HUES48 (cell line): Measurements from ENCODE around the gene ADGRD2.

Experiments used
- H3K27ac ChIP-seq: one replicate; pipeline ENCODE4 v1.7.0; 2013; ENCODE audit warnings: low read depth, low read length, inconsistent platforms
- H3K27me3 ChIP-seq: 2 replicates; pipeline ENCODE4 v1.6.1; 2013; ENCODE audit warnings: mild to moderate bottlenecking, low read length; ENCODE audit not compliant: control insufficient read depth, insufficient read depth
- H3K36me3 ChIP-seq: 2 replicates; pipeline ENCODE4 v1.6.1; 2013; ENCODE audit warnings: low read length; ENCODE audit not compliant: control insufficient read depth, insufficient read depth
- H3K4me1 ChIP-seq: 2 replicates; pipeline ENCODE4 v1.6.1; 2013; ENCODE audit warnings: mild to moderate bottlenecking, low read length; ENCODE audit not compliant: control insufficient read depth, insufficient read depth
- H3K4me3 ChIP-seq: 2 replicates; pipeline ENCODE4 v1.5.1; 2013; ENCODE audit warnings: mild to moderate bottlenecking, low read depth, low read length
- H3K9ac ChIP-seq: 2 replicates; pipeline ENCODE4 v1.6.1; 2013; ENCODE audit warnings: mild to moderate bottlenecking, low read depth, low read length, moderate library complexity
- H3K9me3 ChIP-seq: 2 replicates; pipeline ENCODE4 v1.6.1; 2013; ENCODE audit warnings: low read length; ENCODE audit not compliant: control insufficient read depth, insufficient read depth

ADGRD2 gene

DNA sequence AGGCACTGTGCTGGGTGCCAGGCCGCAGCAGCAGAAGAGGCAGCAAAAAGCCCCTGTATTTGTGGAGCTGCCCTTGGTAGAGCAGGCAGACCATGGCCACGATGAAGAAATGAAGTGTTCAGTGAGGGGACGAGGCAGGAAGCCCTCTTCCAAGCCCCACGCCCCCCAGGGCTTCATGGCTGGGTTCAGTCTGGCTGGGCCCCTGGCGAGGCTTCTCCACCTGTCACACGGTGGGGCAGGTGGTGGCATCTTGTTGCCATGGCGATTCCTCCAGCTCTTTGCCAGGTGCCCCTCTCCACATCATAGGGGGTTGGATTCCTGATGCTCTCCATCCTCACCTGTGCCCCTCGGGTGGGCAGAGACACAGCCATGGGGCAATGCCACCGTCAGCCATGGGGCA lies 21.5 kb downstream of the ADGRD2 start:
- Histone ChIP-seq H3K27me3 (peaks cover 11% of the 10 kb centered on the region; the same call in 1 of the 2 replicates), H3K9me3 (no peaks in the 10 kb centered on the region), H3K4me3 (no peak overlapping the region), H3K9ac (no peak overlapping the region), H3K36me3 (no peaks in the 10 kb centered on the region), H3K27ac (no peak overlapping the region), H3K4me1 (no peaks in the 10 kb centered on the region; the same call in 1 of the 2 replicates)

DNA sequence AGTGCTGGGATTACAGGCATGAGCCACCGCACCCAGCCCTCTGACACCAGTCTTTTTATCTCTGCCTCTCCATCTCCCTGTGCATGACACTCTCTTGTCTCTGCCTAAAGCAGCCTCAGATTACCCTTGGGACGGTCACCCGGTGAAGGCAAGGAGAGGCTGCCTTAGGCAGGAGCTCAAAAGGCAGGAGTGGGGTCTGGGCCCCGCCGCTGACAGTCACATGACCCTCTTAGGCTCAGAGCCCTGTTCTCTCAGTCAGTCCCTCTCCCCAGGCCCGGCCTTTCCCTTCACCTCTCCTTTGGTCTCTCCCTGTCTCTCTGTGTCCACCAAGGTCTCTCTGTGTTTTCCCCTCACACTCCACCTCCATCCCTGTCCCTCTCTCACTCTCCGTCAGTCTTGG lies 22.5 kb downstream of the ADGRD2 start:
- Histone ChIP-seq H3K27me3 (peaks cover 19% of the 10 kb centered on the region), H3K9ac (no peak overlapping the region), H3K36me3 (no peaks in the 10 kb centered on the region), H3K27ac (no peak overlapping the region), H3K4me3 (no peak overlapping the region), H3K9me3 (no peaks in the 10 kb centered on the region), H3K4me1 (peaks cover 4% of the 10 kb centered on the region; the same call in 1 of the 2 replicates)

DNA sequence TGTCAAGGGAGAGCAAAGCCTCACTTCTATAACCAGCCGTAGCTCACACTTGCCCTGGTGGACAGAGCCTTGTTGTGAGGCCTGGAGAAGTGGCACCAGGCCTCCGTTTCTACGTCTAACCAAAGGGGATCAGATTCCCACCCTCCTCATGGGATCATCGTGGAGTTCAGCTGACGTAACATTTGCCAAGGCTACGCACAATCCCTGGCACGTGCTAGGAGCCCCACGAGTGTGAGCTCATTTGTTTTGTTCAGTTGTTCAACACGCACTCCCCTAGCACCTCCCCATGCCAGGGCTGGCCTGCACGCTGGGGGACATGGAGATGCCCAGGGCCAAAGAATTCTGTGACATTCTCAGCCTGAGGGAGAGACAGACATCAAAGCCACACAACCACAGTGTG lies 23.1 kb downstream of the ADGRD2 start:
- no peak overlapping the region for H3K4me3 ChIP-seq
- peaks cover 8% of the 10 kb centered on the region; the same call in 1 of the 2 replicates for H3K4me1 ChIP-seq
- H3K9ac ChIP-seq: no peak overlapping the region
- no peak overlapping the region for H3K27ac ChIP-seq
- no peaks in the 10 kb centered on the region for H3K9me3 ChIP-seq
- no peaks in the 10 kb centered on the region for H3K36me3 ChIP-seq
- H3K27me3 ChIP-seq: peaks cover 24% of the 10 kb centered on the region

DNA sequence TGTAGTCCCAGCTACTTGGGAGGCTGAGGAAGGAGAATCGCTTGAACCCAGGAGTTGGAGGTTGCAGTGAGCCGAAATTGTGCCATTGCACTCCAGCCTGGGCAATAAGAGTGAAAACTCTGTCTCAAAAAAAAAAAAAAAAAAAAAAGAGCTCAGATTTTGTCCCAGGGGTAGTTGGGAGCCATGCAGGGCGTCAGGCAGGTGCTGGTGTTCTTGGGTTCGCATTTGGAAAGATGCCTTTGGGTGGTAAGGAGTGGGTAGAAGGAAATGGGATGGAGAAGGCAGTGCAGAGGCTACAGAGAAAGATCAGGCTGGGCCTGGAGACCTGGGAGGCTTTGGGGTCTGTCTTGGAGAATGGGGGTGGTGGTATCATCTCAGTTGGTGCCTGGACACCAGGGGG lies 23.9 kb downstream of the ADGRD2 start:
- peaks cover 10% of the 10 kb centered on the region; the same call in 1 of the 2 replicates for H3K4me1 ChIP-seq
- no peak overlapping the region for H3K27ac ChIP-seq
- H3K4me3 ChIP-seq: no peak overlapping the region
- no peaks in the 10 kb centered on the region for H3K9me3 ChIP-seq
- H3K27me3 ChIP-seq: peaks cover 33% of the 10 kb centered on the region
- no peaks in the 10 kb centered on the region for H3K36me3 ChIP-seq
- H3K9ac ChIP-seq: no peak overlapping the region

DNA sequence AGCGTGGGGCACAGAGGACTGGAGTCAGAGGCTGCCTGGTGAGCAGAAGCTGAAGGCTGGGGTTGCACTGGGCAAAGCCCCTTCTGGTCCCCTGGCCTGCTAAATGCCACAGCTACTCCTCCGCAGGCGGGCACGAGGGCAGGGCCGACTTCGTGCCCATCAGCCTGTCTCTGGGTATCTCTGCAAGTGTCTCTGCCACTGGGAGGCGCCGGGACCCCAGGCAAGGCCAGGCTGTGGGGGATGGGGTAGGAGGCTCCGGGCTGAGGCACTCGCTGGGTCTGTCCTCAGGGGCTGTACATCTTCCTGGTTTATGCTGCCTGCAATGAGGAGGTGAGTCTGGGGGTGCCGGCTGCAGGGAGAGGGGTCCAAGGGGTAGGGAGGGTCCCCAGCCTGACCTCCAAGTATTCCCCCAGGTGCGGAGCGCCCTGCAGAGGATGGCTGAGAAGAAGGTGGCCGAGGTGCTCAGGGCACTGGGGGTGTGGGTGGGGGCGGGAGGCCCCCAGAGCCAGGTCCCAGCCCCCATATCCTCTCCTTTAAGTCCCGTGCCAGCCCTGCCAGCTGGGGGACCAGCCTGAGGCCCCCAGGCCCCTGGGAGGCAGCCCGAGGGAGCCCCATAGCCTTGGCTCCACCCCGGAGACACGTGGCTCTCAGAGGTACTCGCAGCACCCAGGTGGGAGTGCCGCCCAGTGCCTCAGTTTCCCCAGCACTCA lies 25.1 kb downstream of the ADGRD2 start:
- no peaks in the 10 kb centered on the region for H3K9me3 ChIP-seq
- no peak overlapping the region for H3K9ac ChIP-seq
- H3K27me3 ChIP-seq: peaks cover 44% of the 10 kb centered on the region
- H3K4me3 ChIP-seq: no peak overlapping the region
- H3K4me1 ChIP-seq: peaks cover 10% of the 10 kb centered on the region; the same call in 1 of the 2 replicates
- no peaks in the 10 kb centered on the region for H3K36me3 ChIP-seq
- no peak overlapping the region for H3K27ac ChIP-seq

DNA sequence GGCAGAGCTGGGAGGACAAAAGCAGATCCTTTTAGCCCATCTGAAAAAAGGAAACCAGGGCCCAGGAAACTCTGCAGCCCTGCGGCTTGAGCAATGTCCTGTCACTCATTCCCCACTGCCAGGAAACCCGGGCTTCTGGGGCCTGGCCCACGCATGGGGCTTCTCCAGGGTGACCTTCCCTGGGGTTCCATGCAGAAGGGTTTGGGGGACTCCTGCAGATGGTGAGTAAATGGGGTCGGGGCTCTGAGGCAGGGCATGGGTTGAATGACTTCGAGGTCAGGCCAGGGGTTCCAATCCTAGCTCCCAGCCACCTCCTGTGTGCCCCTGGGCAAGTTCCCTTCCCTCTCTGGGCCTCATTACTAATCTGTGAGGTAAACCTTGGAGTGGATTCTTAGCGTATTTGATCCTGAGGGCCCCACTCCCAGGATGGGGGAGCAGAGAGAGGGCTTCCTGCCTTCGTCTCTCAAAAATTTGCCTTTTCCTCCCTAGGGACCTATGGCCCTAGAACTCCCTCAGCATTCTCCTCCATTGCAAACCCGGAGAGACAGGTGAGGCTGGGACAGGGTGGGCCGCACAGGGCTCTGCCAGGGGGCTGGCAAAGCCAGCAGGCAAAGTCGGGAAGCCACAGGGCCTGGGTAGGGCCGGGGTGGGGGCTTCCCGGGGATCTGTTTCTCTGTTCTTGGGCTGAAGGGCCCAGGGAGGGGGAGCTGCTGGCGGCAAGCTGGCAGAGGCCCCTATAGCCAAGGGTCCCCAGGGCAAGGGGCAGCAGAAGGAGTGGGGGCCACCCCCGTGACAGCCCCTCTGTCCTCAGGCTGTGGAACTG lies 25.8 kb downstream of the ADGRD2 start:
- Histone ChIP-seq H3K27me3 (peaks cover 46% of the 10 kb centered on the region), H3K9ac (no peak overlapping the region), H3K27ac (no peak overlapping the region), H3K36me3 (no peaks in the 10 kb centered on the region), H3K4me1 (peaks cover 10% of the 10 kb centered on the region; the same call in 1 of the 2 replicates), H3K9me3 (no peaks in the 10 kb centered on the region), H3K4me3 (no peak overlapping the region)

DNA sequence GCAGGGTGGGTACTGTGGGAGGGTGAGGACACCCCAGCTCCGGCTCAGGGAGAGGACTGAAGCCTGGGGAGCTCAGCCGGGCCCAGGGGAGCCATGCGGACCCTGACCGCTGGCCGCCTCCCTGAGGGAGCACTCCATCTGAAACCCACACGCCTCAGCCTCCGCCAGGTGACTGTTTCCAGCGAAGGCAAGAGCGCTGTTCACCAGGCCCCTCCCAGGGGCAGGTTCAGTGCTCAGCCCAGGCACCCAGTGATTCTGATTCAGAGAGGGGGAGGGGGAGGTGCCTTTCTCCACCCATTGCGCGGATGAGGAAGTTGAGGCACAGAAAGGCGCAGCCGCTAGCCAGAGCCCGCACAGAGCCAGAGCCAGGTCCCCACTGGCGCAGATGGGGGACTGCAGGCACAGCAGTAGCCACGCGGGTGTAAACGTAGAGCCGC lies 27.0 kb downstream of the ADGRD2 start:
- Histone ChIP-seq H3K9me3 (no peaks in the 10 kb centered on the region), H3K27ac (no peak overlapping the region), H3K27me3 (peaks cover 50% of the 10 kb centered on the region), H3K36me3 (no peaks in the 10 kb centered on the region), H3K4me1 (peaks cover 19% of the 10 kb centered on the region; the same call in 1 of the 2 replicates), H3K4me3 (peak overlapping the region; percentile 51), H3K9ac (no peak overlapping the region)

DNA sequence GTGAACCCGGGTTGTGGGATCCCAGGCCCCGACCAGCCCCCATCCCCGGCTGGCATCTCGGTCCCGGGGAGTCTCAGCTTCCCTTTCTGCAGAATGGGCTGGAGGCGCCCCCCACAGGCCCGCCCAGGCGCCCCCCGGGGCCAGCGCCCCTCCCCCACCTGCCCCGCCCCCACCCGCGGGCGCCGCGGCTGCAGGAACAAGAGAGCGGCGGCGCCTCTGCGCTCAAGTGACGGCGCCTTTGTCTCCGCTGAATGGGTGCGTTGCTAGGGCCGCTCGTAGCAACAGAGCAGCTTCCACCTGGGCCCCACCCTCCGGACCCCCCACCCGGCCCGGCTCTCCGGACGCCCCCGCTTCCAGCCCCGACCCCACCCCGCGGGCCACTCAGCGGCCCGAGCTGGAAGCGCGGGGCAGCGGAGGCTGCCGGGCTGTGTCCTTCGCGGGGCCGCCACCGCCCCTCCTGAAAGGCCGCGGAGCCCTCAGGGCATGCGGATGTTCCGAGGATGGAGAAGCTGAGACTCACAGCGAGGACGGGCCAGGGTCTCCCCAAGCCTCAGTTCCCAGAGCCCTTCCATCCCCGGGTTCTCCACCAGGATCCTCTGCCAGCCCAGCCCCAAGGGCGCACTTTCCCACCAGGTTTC lies 27.5 kb downstream of the ADGRD2 start:
- H3K9ac ChIP-seq: no peak overlapping the region
- H3K27me3 ChIP-seq: peaks cover 53% of the 10 kb centered on the region
- H3K9me3 ChIP-seq: no peaks in the 10 kb centered on the region
- peak overlapping the region; percentile 57 for H3K4me3 ChIP-seq
- peaks cover 20% of the 10 kb centered on the region; the same call in 1 of the 2 replicates for H3K4me1 ChIP-seq
- no peaks in the 10 kb centered on the region for H3K36me3 ChIP-seq
- no peak overlapping the region for H3K27ac ChIP-seq

DNA sequence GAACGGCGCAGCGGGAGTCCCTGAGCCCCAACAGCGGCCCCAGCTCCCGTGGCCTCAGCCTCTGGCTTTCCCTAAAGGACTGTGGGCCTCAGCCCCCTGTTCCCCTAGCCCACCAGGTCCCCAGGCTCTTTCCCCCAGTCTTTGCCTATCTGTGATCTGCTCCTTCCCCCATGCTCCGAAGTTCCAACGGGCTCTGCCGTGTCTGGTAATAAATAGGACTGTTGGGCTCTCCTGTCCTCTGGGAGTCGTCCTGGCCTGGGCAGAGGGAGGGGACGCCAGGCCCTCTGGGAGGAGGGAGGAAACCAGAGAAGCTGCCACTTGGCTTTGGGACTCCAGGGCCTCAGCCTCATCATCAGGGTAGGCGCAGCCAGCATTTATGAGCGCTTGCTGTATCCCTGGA lies 28.1 kb downstream of the ADGRD2 start:
- H3K9ac ChIP-seq: no peak overlapping the region
- H3K27ac ChIP-seq: no peak overlapping the region
- H3K4me3 ChIP-seq: peak overlapping the region; percentile 57; the same call in 1 of the 2 replicates
- H3K4me1 ChIP-seq: peaks cover 20% of the 10 kb centered on the region; the same call in 1 of the 2 replicates
- peaks cover 59% of the 10 kb centered on the region for H3K27me3 ChIP-seq
- H3K9me3 ChIP-seq: no peaks in the 10 kb centered on the region
- no peaks in the 10 kb centered on the region for H3K36me3 ChIP-seq

DNA sequence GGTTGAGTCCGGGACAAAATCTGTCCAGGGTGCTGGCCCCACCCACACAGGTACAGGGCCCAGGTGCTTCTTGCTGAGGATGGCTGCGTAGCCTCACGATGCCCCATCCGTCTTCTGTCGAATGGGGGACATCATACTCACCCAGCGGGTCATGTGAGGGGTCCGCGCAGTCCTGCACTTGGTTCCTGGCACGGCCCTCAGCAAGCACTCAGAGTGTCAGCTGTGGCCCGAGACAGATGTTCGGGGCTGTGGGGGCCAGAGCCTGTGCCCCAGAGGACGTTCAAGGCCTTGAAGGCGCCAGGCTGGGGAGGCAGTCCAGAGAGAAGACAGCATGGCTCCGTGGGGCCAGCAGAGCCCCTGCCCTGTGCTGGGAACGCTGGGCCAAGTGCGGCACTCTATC lies 29.1 kb downstream of the ADGRD2 start:
- Histone ChIP-seq H3K27ac (no peak overlapping the region), H3K4me3 (no peak overlapping the region), H3K36me3 (no peaks in the 10 kb centered on the region), H3K27me3 (peaks cover 60% of the 10 kb centered on the region), H3K9me3 (no peaks in the 10 kb centered on the region), H3K9ac (no peak overlapping the region), H3K4me1 (peaks cover 20% of the 10 kb centered on the region; the same call in 1 of the 2 replicates)
